Tibial nerve (tissue), 4 donors: Measurements from ENCODE around the gene SLC25A21.

ENCODE experiments used
- EP300 ChIP-seq, 2 donors: sonication (generic); formaldehyde crosslinking; IDR thresholded peaks; one replicate each; pipeline ENCODE4 v1.6.1; 2017; ENCODE audit warnings: antibody characterized with exemption in 2 of 2, mild to moderate bottlenecking in 1 of 2
- POLR2A ChIP-seq, 2 donors: fragments of 450-650 bp; IDR thresholded peaks; one replicate each; pipeline ENCODE4 v1.6.1; 2017; ENCODE audit warnings: antibody characterized with exemption in 2 of 2, mild to moderate bottlenecking in 2 of 2, moderate library complexity in 2 of 2
- TF ChIP-seq, protein P1 (sequence below), 5 experiments: fragments of 200-600 bp in 3 of 5; fragments of 450-650 bp in 2 of 5; sonication (generic) in 3 of 5; IDR thresholded peaks; one replicate each; pipeline ENCODE4 v1.5.1; 2016 to 2019; ENCODE audit warnings: antibody characterized with exemption in 5 of 5, mild to moderate bottlenecking in 3 of 5, moderate library complexity in 2 of 5

- no peak for TF ChIP-seq EP300 (IDR thresholded peaks at IDR 0.05)
- TF ChIP-seq, protein P1, sequence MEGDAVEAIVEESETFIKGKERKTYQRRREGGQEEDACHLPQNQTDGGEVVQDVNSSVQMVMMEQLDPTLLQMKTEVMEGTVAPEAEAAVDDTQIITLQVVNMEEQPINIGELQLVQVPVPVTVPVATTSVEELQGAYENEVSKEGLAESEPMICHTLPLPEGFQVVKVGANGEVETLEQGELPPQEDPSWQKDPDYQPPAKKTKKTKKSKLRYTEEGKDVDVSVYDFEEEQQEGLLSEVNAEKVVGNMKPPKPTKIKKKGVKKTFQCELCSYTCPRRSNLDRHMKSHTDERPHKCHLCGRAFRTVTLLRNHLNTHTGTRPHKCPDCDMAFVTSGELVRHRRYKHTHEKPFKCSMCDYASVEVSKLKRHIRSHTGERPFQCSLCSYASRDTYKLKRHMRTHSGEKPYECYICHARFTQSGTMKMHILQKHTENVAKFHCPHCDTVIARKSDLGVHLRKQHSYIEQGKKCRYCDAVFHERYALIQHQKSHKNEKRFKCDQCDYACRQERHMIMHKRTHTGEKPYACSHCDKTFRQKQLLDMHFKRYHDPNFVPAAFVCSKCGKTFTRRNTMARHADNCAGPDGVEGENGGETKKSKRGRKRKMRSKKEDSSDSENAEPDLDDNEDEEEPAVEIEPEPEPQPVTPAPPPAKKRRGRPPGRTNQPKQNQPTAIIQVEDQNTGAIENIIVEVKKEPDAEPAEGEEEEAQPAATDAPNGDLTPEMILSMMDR (IDR thresholded peaks at IDR 0.05) = no peak
- TF ChIP-seq POLR2A (IDR thresholded peaks at IDR 0.05) = no peak
Measured at GRCh38 chr14:37037636-37038387, 134.6 kb downstream of the SLC25A21 start.
